Measurements from ENCODE around the gene THSD4.
A peak's percentile ranks its signal among the peaks of the same experiment; 100 is the strongest.
"Not testable (repeated sequence)": the region's sequence is repeated elsewhere in the genome, so short reads cannot be mapped to it uniquely, and the experiment has no call there.

Gene THSD4

GRCh38 chr15:71435552-71435951 is 320.3 kb downstream of the THSD4 start:
- H3K9ac ChIP-seq (ENCODE audit: low read depth, low read length), result no peak overlapping the region

GRCh38 chr15:71436854-71437253 is 321.6 kb downstream of the THSD4 start:
- no peaks in the 10 kb centered on the region for H3K9me3 ChIP-seq (replicated peaks; ENCODE audit: low read length)
- no peaks in the 10 kb centered on the region for H3K27me3 ChIP-seq (ENCODE audit: control insufficient read depth, insufficient read depth, low read length)
- H3K9ac ChIP-seq (ENCODE audit: low read depth, low read length), result no peak overlapping the region
- no peaks in the 10 kb centered on the region for H3K36me3 ChIP-seq (ENCODE audit: insufficient read depth, low read length)
- H3K4me3 ChIP-seq (ENCODE audit: low read length), result no peak overlapping the region
- H3K4me1 ChIP-seq (ENCODE audit: control insufficient read depth, insufficient read depth, low read length), result peaks cover 12% of the 10 kb centered on the region
- H3K4me2 ChIP-seq (ENCODE audit: low read length), result no peak overlapping the region

More at GRCh38 chr15:71435552-71435951, 320.3 kb downstream of the THSD4 start:
- Histone ChIP-seq H3K27me3 (ENCODE audit: control insufficient read depth, insufficient read depth, low read length) (no peaks in the 10 kb centered on the region), H3K36me3 (ENCODE audit: insufficient read depth, low read length) (no peaks in the 10 kb centered on the region), H3K4me2 (ENCODE audit: low read length) (no peak overlapping the region), H3K4me3 (ENCODE audit: low read length) (no peak overlapping the region), H3K4me1 (ENCODE audit: control insufficient read depth, insufficient read depth, low read length) (peaks cover 12% of the 10 kb centered on the region), H3K9me3 (replicated peaks; ENCODE audit: low read length) (no peaks in the 10 kb centered on the region)

GRCh38 chr15:71437404-71437803 is 322.1 kb downstream of the THSD4 start:
- no peak overlapping the region for H3K4me2 ChIP-seq (ENCODE audit: low read length)
- no peak overlapping the region for H3K4me3 ChIP-seq (ENCODE audit: low read length)
- H3K36me3 ChIP-seq (ENCODE audit: insufficient read depth, low read length), result no peaks in the 10 kb centered on the region
- H3K27me3 ChIP-seq (ENCODE audit: control insufficient read depth, insufficient read depth, low read length), result no peaks in the 10 kb centered on the region
- peaks cover 12% of the 10 kb centered on the region for H3K4me1 ChIP-seq (ENCODE audit: control insufficient read depth, insufficient read depth, low read length)
- no peak overlapping the region for H3K9ac ChIP-seq (ENCODE audit: low read depth, low read length)
- H3K9me3 ChIP-seq (replicated peaks; ENCODE audit: low read length), result no peaks in the 10 kb centered on the region

GRCh38 chr15:71437919-71438318 is 322.6 kb downstream of the THSD4 start:
- H3K4me1 ChIP-seq (ENCODE audit: control insufficient read depth, insufficient read depth, low read length), result peaks cover 12% of the 10 kb centered on the region
- H3K4me3 ChIP-seq (ENCODE audit: low read length), result no peak overlapping the region
- no peak overlapping the region for H3K9ac ChIP-seq (ENCODE audit: low read depth, low read length)
- no peak overlapping the region for H3K4me2 ChIP-seq (ENCODE audit: low read length)
- H3K36me3 ChIP-seq (ENCODE audit: insufficient read depth, low read length), result no peaks in the 10 kb centered on the region
- no peaks in the 10 kb centered on the region for H3K9me3 ChIP-seq (replicated peaks; ENCODE audit: low read length)
- H3K27me3 ChIP-seq (ENCODE audit: control insufficient read depth, insufficient read depth, low read length), result no peaks in the 10 kb centered on the region

GRCh38 chr15:71439478-71439877 is 324.2 kb downstream of the THSD4 start:
- H3K9me3 ChIP-seq (replicated peaks; ENCODE audit: low read length); H3K4me2 ChIP-seq (ENCODE audit: low read length); H3K36me3 ChIP-seq (ENCODE audit: insufficient read depth, low read length); H3K27me3 ChIP-seq (ENCODE audit: control insufficient read depth, insufficient read depth, low read length); H3K9ac ChIP-seq (ENCODE audit: low read depth, low read length); H3K4me3 ChIP-seq (ENCODE audit: low read length): not testable (repeated sequence)
- peaks cover 21% of the 10 kb centered on the region for H3K4me1 ChIP-seq (ENCODE audit: control insufficient read depth, insufficient read depth, low read length)

GRCh38 chr15:71440489-71441110 is 325.3 kb downstream of the THSD4 start:
- Histone ChIP-seq H3K9ac (ENCODE audit: low read depth, low read length) (peak overlapping the region; percentile 5), H3K4me3 (ENCODE audit: low read length) (no peak overlapping the region), H3K27me3 (ENCODE audit: control insufficient read depth, insufficient read depth, low read length) (no peaks in the 10 kb centered on the region), H3K36me3 (ENCODE audit: insufficient read depth, low read length) (no peaks in the 10 kb centered on the region), H3K4me2 (ENCODE audit: low read length) (no peak overlapping the region), H3K4me1 (ENCODE audit: control insufficient read depth, insufficient read depth, low read length) (peaks cover 32% of the 10 kb centered on the region), H3K9me3 (replicated peaks; ENCODE audit: low read length) (no peaks in the 10 kb centered on the region)

GRCh38 chr15:71443538-71443937 is 328.3 kb downstream of the THSD4 start:
- Histone ChIP-seq H3K36me3 (ENCODE audit: insufficient read depth, low read length) (no peaks in the 10 kb centered on the region), H3K27me3 (ENCODE audit: control insufficient read depth, insufficient read depth, low read length) (no peaks in the 10 kb centered on the region), H3K4me1 (ENCODE audit: control insufficient read depth, insufficient read depth, low read length) (peaks cover 44% of the 10 kb centered on the region), H3K9me3 (replicated peaks; ENCODE audit: low read length) (no peaks in the 10 kb centered on the region), H3K4me3 (ENCODE audit: low read length) (no peak overlapping the region), H3K4me2 (ENCODE audit: low read length) (no peak overlapping the region), H3K9ac (ENCODE audit: low read depth, low read length) (no peak overlapping the region)

- H3K9me3 ChIP-seq (replicated peaks; ENCODE audit: low read length), result no peaks in the 10 kb centered on the region
- H3K36me3 ChIP-seq (ENCODE audit: insufficient read depth, low read length), result no peaks in the 10 kb centered on the region
- H3K27me3 ChIP-seq (ENCODE audit: control insufficient read depth, insufficient read depth, low read length), result no peaks in the 10 kb centered on the region
- no peak overlapping the region for H3K4me3 ChIP-seq (ENCODE audit: low read length)
- peaks cover 42% of the 10 kb centered on the region for H3K4me1 ChIP-seq (ENCODE audit: control insufficient read depth, insufficient read depth, low read length)
- no peak overlapping the region for H3K9ac ChIP-seq (ENCODE audit: low read depth, low read length)
- no peak overlapping the region for H3K4me2 ChIP-seq (ENCODE audit: low read length)
Observed at GRCh38 chr15:71444032-71444810, 328.9 kb downstream of the THSD4 start.

GRCh38 chr15:71444866-71445590 is 329.8 kb downstream of the THSD4 start:
- H3K9ac ChIP-seq (ENCODE audit: low read depth, low read length), result no peak overlapping the region
- H3K4me2 ChIP-seq (ENCODE audit: low read length), result no peak overlapping the region
- H3K4me3 ChIP-seq (ENCODE audit: low read length), result no peak overlapping the region
- H3K27me3 ChIP-seq (ENCODE audit: control insufficient read depth, insufficient read depth, low read length), result no peaks in the 10 kb centered on the region
- no peaks in the 10 kb centered on the region for H3K36me3 ChIP-seq (ENCODE audit: insufficient read depth, low read length)
- peaks cover 42% of the 10 kb centered on the region for H3K4me1 ChIP-seq (ENCODE audit: control insufficient read depth, insufficient read depth, low read length)
- H3K9me3 ChIP-seq (replicated peaks; ENCODE audit: low read length), result no peaks in the 10 kb centered on the region

GRCh38 chr15:71447328-71448250 is 332.3 kb downstream of the THSD4 start:
- Histone ChIP-seq H3K27me3 (ENCODE audit: control insufficient read depth, insufficient read depth, low read length) (no peaks in the 10 kb centered on the region), H3K4me2 (ENCODE audit: low read length) (peak overlapping the region; percentile 26), H3K36me3 (ENCODE audit: insufficient read depth, low read length) (no peaks in the 10 kb centered on the region), H3K4me3 (ENCODE audit: low read length) (no peak overlapping the region), H3K4me1 (ENCODE audit: control insufficient read depth, insufficient read depth, low read length) (peaks cover 42% of the 10 kb centered on the region), H3K9me3 (replicated peaks; ENCODE audit: low read length) (no peaks in the 10 kb centered on the region), H3K9ac (ENCODE audit: low read depth, low read length) (no peak overlapping the region)

- Histone ChIP-seq H3K4me1 (ENCODE audit: control insufficient read depth, insufficient read depth, low read length) (peaks cover 40% of the 10 kb centered on the region), H3K9me3 (replicated peaks; ENCODE audit: low read length) (no peaks in the 10 kb centered on the region), H3K4me3 (ENCODE audit: low read length) (no peak overlapping the region), H3K36me3 (ENCODE audit: insufficient read depth, low read length) (no peaks in the 10 kb centered on the region), H3K9ac (ENCODE audit: low read depth, low read length) (no peak overlapping the region), H3K4me2 (ENCODE audit: low read length) (no peak overlapping the region), H3K27me3 (ENCODE audit: control insufficient read depth, insufficient read depth, low read length) (no peaks in the 10 kb centered on the region)
Observed at GRCh38 chr15:71448688-71449114, 333.4 kb downstream of the THSD4 start.

All from skeletal muscle satellite cell (primary cell).